Activated CD4-positive, CD25-positive, alpha-beta regulatory T cell treated with anti-CD3 and anti-CD28 coated beads, Interleukin-2, amount 50 U/mL, for 72 hours (primary cell): Measurements from ENCODE around the gene VRK3.

Experiments used
- DNase-seq: peaks from one replicate; pipeline ENCODE4 v3.0.0; 2021

The VRK3 gene

DNA sequence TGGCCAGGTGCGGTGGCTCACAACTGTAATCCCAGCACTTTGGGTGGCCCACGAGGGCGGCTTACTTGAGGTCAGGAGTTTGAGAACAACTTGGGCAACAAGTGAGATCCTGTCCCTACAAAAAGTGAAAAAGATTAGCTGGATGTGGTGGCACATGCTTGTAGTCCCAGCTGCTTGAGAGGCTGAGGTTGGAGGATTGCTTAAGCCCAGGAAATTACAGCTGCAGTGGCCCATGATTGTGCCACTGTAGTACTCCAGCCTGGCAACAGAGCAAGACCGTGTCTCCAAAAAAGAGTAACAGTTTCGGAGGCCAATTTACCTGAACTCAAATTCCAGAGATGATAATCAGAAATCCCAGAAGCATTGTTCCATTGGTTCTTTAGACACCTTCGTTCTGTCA is 5.1 kb upstream of the VRK3 start:
- DNase-seq, result no peak

DNA sequence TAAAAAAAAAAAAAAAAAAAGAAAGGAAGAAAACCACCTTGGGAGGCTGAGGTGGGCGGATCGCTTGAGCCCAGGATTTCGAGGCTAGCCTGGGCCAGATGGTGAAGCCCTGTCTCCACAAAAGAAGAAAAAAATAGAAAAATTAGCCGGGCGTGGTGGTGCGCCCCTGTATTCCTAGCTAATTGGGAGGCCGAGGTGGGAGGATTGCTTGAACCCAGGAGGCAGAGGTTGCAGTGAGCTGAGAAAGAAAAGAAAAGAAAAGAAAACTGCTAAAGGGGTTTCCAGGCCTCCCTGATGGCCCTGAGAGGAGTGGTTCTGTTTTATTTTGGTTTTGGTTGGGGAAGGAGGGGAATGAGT is 1.4 kb upstream of the VRK3 start:
- DNase-seq, result no peak

DNA sequence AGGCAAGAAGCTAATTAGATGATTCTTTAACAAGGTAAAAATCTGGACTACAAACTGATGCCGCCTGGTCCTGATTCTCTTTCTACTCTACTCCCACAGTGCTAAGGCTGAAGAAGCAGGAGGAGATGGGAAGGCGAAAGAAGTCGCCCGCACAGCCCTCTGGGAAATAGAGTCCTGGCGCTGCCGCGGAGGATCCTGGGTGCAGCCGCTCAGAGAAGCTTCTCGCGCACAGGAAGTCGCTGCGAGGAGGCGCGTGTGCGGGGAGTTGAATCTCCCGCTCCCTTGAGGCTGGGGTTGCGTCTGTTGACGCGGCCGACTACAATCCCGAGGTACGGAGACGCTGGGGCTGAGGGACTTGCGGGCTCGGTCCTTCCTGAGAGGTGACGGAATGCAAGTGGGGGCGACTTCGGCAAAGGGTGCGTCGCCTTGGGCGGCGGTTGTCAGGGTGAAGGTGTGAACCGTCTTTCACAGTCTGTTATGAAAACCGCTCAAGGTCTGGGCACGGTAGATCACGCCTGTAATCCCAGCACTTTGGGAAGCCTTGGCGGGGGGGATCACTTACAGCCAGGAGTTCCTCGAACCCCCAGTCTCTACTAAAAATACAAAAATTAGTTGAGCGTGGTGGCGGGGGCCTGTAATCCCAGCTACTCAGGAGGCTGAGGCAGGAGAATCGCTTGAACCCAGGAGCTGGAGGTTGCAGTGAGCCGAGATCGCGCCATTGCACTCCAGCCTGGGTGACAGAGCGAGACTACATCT is 800 bp upstream of the VRK3 start, which contains the start of gene ZNF473:
Gene ZNF473 (plus strand): TSS at position 212 of the 756 bp plus-strand sequence. CDS start 5,078 bp downstream, outside the sequence.
- DNase-seq, result peak; percentile 85

DNA sequence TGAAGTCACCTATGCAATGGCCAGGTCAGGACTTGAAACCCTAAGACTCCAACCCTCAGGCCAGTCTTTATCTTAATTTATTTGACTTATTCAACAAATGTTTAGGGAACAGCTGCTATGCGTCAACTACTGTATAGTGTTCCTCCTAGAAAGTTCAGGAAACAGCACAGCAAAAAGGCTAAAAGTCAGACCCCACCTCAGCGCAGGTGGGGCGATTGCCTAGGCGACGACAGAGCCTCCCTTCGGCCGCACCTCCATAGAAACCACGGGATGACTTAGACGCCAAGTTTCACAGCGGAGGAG is 502 bp downstream of the VRK3 start:
- DNase-seq, result no peak

DNA sequence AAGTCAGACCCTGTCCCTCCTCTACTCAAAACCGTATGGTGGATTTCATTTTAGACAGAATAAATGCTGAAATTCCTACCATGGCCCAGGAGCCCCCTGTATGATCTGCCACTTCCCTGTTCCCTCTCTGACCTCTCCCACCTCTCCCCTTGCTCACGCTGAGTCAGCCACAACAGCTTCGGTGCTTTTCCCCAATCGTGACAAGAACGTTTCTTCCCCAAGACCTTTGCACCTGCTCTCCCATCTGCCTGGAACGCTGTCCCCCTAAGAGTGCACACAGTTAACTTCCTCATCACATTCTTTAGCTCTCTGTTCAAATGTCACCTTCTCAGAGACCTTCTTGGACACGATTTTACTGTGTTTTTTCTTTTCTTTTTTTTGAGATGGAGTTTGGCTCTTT is 2.3 kb downstream of the VRK3 start:
- no peak for DNase-seq

DNA sequence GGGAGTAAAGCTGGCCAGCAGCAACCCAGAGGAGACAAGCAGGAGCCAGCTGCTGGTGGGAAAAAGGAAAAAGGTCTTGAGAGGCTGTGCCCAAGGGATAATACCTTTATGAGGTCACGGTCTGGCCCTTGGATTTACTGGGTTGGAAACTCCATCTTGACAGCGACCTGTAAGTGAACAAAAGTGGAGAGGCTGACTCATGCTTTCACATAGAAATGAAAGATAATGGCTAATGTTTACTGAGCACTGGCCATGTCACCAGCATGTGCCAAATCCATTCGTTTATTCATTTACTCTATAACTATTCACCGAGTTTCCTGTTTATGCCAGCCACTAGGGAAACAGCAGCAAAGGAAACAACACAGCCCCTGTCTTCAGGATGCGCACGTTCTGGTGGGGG is 4.7 kb downstream of the VRK3 start:
- DNase-seq, result no peak

DNA sequence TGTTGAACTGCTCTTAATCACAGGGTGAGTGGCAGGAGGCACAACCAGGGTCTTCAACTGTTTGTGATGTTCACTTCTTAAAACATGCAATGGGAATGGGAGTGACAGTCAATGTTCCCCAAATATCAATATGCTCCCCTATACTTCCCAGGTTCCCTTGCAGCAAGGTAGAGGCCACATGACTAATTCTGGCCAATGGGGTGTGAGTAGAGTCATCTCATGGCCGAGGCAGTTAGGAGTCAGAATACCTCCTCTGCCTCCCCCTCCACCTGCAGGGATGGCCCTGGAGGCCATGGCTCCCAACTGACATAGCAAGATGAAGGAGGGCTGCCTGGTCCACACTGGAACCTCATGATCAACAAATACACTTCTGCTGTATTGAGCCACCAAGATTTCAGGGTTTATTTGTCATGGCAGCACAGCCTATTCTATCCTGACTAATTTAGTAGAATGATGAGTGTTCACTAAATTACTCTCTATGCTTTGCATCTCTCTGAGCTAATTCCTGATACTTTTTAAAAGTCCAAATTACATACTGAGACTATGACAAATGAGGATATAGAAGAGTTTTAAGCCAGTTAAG is 8.9 kb downstream of the VRK3 start:
- no peak for DNase-seq

DNA sequence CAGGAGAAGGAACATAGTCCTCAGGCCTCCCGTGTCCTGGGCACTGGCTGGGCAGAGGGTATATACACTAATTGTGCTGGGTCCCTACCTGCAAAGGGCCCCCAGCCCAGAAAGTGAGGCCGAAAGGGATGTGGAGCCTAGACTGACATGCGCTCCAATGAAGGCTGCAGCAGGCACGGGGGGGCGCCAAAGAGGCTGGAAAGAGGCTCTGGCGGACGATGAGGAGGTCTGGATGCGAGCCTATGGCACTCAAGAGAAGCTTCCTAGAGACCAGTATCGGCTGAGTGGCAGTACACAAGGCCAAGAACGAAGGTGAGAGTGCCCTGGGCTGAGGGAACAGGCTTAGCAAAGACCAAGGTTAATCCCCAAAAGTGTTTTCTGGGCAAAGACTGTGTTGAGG is 16.6 kb downstream of the VRK3 start:
- DNase-seq, result no peak

DNA sequence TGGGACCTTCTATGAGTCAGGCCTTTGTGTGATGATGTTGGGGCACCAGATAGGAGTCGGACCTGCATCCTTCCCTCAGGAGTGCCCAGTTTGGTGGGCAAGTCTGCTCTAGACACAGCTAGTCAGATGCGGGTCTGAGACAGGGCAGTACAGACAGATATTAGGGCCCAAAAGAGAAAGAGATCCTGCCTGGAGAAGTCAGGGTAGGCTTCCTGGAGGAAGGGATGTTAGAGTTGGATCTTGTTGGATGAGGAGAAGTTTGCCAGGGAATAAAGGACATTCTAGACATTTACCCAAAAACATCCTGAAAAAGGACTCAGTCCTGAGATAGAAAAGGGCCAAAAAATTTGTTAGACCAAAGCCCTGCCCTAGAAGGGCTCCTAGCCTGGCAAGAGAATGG is 17.2 kb downstream of the VRK3 start:
- no peak for DNase-seq

DNA sequence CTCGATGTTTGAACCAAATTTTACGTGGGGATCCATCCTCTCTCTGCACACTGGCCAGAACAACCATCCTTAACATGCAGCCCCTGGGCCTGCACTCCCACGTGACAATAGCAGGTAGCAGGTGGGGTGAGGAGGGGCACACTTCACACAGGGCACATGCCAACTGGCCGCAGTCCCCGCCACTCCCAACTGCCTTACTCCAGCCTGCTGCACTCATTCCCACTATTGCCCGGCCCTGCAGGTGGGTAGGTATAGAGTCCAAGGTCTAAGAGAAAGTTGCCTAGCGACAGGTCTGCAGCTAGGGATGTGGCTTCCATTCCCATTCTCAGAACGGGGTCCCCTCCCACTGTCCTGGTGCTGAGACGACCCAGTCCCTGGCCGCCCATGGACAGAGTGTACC is 18.0 kb downstream of the VRK3 start:
- DNase-seq, result no peak

DNA sequence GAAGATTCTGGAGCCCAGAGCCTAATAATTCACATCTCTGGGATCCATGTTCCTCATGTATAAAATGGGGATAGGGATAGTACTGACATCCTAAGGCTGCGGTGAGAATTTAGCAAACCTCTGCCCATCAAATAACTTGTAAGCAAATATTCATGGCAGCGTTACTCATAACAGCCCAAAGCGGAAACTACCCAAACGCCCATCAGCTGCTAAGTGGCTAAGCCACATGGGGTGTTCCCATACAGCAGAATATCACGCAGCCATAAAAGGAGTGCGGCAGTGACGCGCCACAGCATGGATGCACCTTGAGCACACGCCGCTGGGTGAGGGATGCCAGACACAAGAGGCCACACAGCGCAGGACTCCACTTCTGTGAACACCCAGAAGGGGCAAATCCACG is 19.7 kb downstream of the VRK3 start:
- no peak for DNase-seq

DNA sequence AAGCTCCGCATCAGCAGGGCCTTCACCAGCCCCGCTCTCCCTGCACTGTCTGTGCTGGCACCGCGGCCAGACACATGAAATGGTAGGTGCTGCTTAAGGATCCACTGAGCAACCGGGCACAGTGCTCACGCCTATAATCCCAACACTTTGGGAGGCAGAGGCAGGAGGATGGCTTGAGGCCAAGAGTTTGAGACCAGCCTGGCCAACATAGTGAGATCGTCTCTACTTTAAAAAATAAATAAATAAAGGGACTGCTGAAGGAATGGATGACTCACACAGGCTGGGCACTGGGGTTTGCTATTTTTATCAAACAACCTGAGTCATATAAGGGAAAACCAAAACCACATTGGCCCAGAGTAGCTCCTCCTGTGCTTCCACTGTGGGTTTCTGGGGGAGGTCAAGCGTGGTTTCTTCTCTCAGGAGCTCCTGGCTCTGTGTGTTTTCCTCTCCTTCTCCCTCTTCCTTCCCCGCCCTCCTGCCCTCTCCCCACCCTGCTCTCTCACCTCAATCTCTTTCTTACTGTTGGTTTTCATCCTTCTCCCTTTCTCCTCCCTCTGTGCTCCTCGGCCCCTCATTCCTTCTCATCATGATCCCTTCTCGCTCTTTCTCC is 21.3 kb downstream of the VRK3 start:
- DNase-seq, result no peak

DNA sequence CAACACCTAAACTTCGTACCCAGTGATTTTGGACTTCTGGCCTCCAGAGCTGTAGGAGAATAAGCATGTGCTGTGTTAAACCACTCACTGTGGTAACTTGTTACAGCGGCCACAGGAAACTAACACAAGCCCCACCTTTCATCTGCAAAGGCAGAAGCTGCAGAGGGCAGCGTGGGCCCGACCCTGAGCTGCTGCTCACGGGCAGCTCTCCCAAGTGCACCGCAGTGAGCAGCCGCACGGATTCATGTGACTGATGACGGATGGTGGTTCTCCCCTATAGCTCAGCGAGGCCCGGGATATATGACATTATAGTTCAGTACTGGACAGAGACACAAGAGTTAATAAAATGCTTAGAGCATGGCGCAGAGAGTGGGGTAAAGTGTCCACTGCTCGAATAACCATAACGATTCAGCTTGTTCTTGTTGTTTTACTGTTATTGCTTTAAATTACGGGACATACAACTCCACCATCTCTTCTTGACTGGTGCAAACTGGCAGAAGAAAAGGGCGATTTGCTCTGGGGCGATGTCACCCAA is 21.9 kb downstream of the VRK3 start:
- DNase-seq, result no peak

DNA sequence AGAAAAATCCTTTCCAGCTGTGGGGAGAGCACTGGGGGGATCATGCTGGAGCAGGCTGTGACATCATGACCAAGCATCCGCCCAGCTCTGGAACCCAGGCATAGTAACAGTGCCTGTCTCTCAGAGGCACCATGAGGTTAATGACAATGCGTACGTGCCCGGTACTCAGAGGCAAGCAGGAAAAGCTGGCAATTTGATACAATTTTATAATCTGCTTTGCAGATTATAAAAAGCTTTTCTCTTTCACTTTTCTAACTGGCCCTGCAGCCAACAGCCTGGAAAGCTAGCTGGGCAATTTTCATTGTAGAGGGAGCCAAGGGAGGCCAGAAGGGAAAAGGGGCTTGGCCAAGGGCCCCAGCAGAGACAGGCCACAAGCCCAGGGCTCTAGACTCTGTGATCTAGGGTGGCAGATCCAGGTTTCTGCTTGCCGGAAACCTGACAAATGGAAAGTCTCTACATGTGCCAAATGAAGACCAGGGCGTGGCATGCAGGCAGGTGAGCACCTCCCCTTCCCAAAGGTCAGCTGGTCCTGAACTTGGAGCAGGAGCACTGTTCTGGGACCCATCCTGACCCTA is 22.7 kb downstream of the VRK3 start:
- no peak for DNase-seq

DNA sequence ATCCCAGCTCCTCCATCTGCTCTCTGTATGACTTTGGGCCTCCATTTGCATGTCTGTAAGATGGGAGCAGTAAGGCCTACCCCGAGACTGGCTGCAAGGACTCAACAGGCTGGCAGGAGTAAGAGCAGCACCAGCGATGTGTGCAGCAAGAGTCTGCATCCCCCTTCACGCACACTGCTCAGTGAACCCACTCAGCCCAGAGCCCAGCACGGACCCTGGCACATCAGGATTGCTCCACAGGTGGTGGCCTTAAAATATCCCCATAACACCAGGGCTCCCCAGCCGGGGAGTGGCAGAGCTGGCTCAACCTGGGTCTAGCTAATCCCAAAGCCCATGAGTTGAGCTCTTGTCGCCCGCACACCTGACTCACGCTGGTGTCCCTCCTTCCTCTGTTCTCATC is 23.4 kb downstream of the VRK3 start:
- DNase-seq, result no peak

DNA sequence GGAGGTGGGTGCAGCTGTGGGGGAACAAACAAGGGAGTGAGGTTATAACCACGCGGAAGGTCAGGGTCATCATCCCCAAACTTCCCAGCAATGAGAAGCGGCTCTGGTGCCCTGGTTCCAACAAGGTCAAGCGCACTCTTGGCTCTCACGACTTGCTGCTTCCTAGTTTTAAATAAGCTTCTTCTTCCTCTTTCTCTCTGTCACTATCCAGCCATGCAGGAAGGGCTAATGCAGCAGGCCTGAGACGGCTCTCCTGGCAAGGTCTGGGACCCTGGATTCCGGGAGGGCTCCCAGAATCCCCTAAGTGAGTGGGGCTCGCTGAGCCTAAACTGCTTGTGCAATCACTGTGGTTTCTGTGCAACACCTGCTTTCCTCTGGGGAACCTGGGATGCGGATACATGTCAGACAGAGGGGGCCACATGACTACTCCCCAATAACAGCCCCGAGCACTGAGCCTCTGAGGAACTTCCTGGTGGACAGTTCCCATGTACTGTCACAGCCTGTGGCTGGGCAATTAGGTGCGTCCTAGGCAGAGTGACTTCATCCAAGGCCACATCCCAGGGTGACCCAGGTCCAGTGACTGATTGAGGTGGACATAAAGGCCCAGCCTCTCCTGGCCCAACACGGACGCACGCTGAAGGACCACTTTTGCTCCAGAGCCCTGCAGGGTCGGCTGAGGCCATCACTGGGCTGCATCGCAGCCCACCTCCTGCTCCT is 24.2 kb downstream of the VRK3 start:
- no peak for DNase-seq

DNA sequence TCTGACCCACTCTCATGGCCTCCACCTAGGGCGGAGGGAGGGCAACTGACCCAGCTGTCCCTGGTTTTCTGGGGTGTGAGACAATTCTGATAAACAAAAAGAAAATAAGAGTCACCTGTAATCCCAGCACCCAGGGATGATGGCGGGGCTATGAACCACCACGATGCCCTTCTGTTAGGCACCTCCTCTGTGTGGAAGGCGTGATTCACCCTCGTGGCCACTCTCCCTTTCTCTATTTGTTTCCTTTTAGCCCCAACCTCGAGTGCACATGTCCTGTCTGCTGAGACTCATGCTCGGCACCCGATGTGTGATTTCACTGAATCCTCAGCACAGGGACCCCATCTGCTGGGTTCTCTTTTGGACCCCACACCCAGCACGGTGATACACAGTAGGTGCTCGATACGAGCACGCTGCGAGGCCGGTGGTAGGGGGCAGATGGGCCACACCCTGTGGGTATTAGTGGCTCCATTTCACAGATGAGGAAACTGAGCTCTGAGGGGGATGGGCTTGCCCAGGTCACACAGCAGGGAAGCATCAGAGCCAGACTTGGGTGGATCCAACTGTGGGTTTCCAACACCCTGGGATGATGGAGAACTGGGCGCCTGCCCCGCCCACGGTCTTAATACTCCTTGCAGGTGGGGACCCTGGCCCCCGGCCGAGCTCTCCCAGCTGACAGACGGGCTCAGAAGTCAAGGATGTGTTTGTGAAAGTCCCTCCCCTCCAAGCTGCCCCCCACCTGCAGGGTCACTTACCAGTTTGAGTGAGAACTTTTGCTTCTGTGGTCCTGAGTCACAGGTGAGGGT is 24.9 kb downstream of the VRK3 start:
- DNase-seq, result no peak

DNA sequence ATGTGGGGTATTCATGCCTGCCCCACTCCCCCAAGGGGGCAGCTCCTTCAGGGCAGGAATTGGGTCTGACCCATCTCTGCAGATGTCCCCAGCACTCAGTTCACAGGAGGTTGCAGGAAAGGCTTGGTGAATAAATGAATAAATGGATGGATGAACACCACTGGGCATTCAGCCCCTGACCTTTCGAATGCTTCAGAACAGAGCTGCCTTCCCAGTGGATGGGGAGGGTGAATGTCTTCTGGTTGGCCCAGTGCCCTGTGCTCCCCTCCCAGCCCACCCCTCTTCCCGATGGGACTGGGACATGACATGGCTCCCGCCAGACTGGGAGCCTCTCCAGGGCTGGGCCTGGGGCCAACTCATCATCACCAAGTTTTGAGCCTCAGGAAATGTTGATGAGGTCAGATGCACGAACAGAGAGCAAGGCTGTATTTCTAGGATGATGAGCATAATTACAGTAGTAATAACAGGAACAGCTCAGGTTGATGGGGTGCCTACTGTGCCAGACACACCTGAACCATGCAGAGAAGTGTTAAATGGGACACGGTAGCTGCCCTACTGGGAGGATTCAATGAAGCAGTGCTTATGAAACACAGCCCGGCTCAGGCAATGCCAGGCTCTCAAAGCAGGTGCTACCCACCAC is 25.7 kb downstream of the VRK3 start:
- DNase-seq, result no peak

DNA sequence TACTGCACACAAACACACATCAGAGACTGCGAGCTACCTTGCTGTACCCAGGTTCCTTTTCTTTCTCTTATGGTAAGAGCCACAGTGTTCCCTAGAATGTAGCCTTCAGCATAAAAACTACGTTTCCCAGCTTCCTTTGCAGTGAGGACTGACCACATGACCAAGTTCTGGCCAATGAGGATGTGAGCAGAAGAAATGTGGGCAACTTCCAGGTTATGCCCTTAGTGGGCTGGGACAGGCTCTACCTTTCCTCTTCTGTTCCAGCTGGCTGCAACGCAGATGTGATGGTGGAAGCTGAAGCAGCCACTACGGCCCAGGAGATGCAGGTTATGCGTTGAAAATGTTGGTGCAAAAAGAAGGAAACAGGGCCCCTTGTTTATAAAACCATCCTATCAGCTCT is 27.5 kb downstream of the VRK3 start:
- DNase-seq, result no peak

DNA sequence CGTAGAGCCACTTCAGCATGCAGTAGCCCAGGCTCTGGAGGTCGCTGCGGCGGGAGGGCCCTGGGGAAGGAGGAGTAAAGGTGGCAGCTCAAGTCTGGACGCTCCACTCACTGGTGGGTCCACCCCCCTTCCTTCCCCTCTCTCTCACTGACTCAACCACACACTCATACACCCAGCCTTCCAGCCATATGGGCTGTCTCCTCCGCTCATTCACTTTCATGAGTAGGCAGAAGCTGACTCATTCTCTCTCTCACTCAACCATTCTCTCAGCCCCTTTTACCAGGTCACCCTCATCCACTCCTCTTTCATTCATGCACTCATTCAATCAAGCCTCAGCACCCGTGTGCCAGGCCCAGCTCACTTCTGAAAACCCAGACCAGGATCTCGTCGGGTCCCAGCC is 36.7 kb downstream of the VRK3 start:
- no peak for DNase-seq

DNA sequence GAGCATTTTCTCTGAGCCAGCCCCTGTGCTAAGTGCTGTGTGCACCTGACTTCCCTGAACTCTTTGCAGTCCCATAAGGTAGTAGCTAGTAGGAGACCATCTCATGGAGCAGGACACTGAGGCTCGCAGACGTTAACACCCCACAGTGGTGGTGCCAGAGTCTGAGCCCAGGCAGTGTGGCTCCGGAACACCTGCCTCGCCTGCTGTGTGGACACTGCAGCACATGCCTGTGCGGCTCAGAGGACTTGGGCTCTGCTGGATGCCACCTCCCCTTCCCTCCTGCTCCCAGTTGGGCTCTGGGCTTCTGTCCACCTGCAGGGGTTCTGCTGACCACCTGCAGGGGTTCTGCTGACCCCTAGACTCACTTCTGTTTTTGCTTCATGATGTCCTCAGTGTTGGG is 37.2 kb downstream of the VRK3 start:
- no peak for DNase-seq

DNA sequence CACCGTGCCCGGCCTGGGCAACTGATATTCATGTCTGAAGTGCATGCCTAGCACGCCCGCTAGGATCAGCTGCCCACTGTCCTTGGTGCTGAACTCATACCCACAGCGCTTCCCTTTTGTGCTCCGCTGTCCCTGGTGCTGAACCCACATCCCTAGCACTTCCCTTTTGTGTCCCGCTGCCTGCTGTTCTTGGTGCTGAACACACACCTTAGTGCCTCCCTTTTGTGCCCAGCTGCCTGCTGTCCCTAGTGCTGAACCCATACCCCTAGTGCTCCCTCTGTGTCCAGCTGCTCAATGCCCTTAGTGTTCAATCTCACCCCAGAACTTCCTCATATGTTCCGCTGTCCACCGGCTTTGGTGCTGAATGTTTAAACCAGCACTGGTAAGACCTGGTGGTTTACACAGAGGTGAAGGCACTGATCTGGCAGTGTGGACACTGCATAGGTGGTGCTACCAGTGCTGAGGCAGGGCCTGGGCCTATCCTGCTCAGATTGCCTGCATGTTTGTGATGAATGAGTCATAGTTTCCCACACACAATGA is 37.9 kb downstream of the VRK3 start:
- peak; percentile 58 for DNase-seq
